Activated CD4-positive, alpha-beta T cell treated with anti-CD3 and anti-CD28 coated beads for 48 hours (primary cell): Measurements from ENCODE around the gene PLAU.
A peak's percentile ranks its signal among the peaks of the same experiment; 100 is the strongest.
"Not testable (repeated sequence)": the region's sequence is repeated elsewhere in the genome, so short reads cannot be mapped to it uniquely, and the experiment has no call there.

ENCODE experiments used
- DNase-seq: peaks from one replicate; pipeline ENCODE4 v3.0.0-alpha.2; 2020

Gene PLAU

GRCh38 chr10:73877533-73878160 is 33.3 kb upstream of the PLAU start:
- no peak for DNase-seq

- DNase-seq: no peak
Observed at GRCh38 chr10:73878365-73878764, 32.6 kb upstream of the PLAU start.

GRCh38 chr10:73879296-73880173 is 31.4 kb upstream of the PLAU start:
- DNase-seq: peak; percentile 96

GRCh38 chr10:73881221-73881919 is 29.6 kb upstream of the PLAU start:
- DNase-seq: no peak

GRCh38 chr10:73884017-73884416 is 26.9 kb upstream of the PLAU start:
- DNase-seq: no peak

GRCh38 chr10:73886085-73886529 is 24.8 kb upstream of the PLAU start:
- DNase-seq: peak; percentile 76

GRCh38 chr10:73886661-73887293 is 24.2 kb upstream of the PLAU start:
- no peak for DNase-seq

GRCh38 chr10:73887294-73888039 is 23.5 kb upstream of the PLAU start:
- no peak for DNase-seq

- no peak for DNase-seq
Observed at GRCh38 chr10:73888514-73888913, 22.4 kb upstream of the PLAU start.

GRCh38 chr10:73889014-73889413 is 21.9 kb upstream of the PLAU start:
- peak; percentile 52 for DNase-seq

- DNase-seq: not testable (repeated sequence)
Observed at GRCh38 chr10:73889416-73889815, 21.5 kb upstream of the PLAU start.

GRCh38 chr10:73890261-73890660 is 20.7 kb upstream of the PLAU start:
- no peak for DNase-seq

- not testable (repeated sequence) for DNase-seq
Observed at GRCh38 chr10:73890830-73891229, 20.1 kb upstream of the PLAU start.

- no peak for DNase-seq
Observed at GRCh38 chr10:73891540-73891939, 19.4 kb upstream of the PLAU start.

- no peak for DNase-seq
Observed at GRCh38 chr10:73892310-73893030, 18.5 kb upstream of the PLAU start.

GRCh38 chr10:73893426-73893825 is 17.5 kb upstream of the PLAU start:
- DNase-seq: no peak

GRCh38 chr10:73894245-73894971 is 16.5 kb upstream of the PLAU start:
- DNase-seq: peak; percentile 28

GRCh38 chr10:73895381-73895780 is 15.6 kb upstream of the PLAU start:
- not testable (repeated sequence) for DNase-seq

- no peak for DNase-seq
Observed at GRCh38 chr10:73897693-73898092, 13.2 kb upstream of the PLAU start.

- DNase-seq: no peak
Observed at GRCh38 chr10:73898730-73899410, 12.1 kb upstream of the PLAU start.
